ENCODE results near the gene EFCAB9.

The EFCAB9 gene

DNA sequence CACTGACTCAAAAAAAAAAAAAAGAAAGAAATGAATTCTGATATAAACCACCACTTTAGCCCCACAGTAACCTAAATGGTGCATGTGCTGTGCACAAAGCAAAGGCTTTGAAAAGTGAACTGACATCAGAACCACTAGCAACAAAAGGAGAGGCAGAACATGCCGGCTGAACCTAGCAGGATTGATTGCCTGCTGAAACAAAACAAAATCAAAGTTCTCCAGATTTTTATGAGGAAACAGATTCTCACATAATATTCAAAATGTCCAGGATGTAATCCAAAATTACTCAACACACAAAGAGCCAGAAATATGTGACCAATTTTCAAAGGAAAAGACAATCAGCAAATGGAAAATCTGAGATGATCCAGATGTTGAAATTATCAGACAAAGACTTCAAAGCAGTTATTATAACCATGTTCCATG, 51.7 kb downstream of the EFCAB9 start:
- peak; percentile 25 to 32 for DNase-seq (ENCODE audit: low read depth in 2 of 2)
- no peak overlapping the region for H3K4me3 ChIP-seq (replicated peaks in 1 of 2; ENCODE audit: low read depth in 2 of 2, low read length in 2 of 2)
- TF ChIP-seq, protein P1, sequence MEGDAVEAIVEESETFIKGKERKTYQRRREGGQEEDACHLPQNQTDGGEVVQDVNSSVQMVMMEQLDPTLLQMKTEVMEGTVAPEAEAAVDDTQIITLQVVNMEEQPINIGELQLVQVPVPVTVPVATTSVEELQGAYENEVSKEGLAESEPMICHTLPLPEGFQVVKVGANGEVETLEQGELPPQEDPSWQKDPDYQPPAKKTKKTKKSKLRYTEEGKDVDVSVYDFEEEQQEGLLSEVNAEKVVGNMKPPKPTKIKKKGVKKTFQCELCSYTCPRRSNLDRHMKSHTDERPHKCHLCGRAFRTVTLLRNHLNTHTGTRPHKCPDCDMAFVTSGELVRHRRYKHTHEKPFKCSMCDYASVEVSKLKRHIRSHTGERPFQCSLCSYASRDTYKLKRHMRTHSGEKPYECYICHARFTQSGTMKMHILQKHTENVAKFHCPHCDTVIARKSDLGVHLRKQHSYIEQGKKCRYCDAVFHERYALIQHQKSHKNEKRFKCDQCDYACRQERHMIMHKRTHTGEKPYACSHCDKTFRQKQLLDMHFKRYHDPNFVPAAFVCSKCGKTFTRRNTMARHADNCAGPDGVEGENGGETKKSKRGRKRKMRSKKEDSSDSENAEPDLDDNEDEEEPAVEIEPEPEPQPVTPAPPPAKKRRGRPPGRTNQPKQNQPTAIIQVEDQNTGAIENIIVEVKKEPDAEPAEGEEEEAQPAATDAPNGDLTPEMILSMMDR (IDR thresholded peaks at IDR 0.05; ENCODE audit: low read depth, low read length): no peak

DNA sequence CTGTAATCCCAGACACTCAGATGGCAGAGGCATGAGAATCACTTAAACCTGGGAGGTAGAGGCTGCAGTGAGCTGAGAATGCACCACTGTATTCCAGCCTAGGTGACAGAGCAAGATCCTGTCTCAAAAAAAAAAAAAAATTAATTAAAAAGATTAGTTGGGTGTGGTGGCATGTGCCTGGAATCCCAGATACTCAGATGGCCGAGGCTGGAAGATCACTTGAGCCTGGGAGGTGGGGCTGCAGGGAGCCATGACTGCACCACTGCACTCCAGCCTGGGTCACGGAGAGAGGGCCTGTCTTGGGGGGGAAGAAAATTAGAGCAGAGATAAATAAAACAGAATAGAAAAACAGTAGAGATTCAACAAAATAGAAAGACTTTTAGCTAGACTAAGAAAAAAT, 54.7 kb downstream of the EFCAB9 start:
- no peak for DNase-seq (ENCODE audit: low read depth in 2 of 2)
- TF ChIP-seq, protein P1 (IDR thresholded peaks at IDR 0.05; ENCODE audit: low read depth, low read length): no peak
- H3K4me3 ChIP-seq (replicated peaks in 1 of 2; ENCODE audit: low read depth in 2 of 2, low read length in 2 of 2): no peak overlapping the region

DNA sequence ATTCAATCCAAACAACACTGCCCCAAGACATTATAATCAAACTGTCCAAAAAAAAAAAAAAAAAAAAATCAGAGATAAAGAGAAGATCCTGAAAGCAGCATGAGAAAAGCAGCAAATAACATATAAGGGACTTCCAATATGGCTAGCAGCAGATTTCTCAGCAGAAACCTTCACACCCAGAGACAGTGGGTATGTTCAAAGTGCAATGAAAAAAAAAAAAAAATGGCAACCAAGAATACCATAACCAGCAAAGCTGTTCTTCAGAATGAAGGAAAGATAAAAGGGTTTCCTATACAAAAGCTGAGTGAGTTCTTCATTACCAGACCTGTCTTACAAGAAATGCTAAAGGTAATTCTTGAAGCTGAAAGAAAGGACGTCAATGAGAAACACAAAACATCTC, 57.4 kb downstream of the EFCAB9 start:
- DNase-seq (ENCODE audit: low read depth in 2 of 2): no peak
- TF ChIP-seq, protein P1 (IDR thresholded peaks at IDR 0.05; ENCODE audit: low read depth, low read length): no peak
- no peak overlapping the region for H3K4me3 ChIP-seq (replicated peaks in 1 of 2; ENCODE audit: low read depth in 2 of 2, low read length in 2 of 2)

DNA sequence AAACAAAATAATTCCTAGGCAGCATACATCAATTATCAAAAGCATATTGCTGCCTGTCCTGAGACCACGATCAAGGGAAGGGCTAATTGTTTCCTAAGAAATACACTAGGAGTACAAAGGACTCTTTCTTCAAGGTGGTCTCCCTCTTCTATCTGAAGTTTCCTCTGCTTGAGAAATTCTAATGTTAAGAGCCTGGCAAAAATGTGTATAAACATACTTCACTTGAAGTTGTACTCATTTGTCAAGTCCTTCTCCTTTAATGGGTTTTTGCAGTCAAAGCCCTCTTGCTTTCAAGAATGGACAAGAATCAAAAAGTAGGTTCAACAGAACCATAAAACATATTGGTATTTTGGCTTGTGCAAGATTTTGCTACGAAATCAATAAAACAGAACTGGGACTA, 58.5 kb downstream of the EFCAB9 start:
- no peak overlapping the region for H3K4me3 ChIP-seq (replicated peaks in 1 of 2; ENCODE audit: low read depth in 2 of 2, low read length in 2 of 2)
- no peak for DNase-seq (ENCODE audit: low read depth in 2 of 2)
- TF ChIP-seq, protein P1 (IDR thresholded peaks at IDR 0.05; ENCODE audit: low read depth, low read length): no peak

All from cardiac fibroblast (primary cell).